Measurements from ENCODE around the gene PRRT1B.

Gene PRRT1B

GRCh38 chr9:131529597-131530545 lies 15.5 kb upstream of the PRRT1B start:
- peaks cover 15% of the 10 kb centered on the region for H3K36me3 ChIP-seq (replicated peaks)

GRCh38 chr9:131530546-131530919 lies 14.8 kb upstream of the PRRT1B start:
- Histone ChIP-seq H3K36me3 (replicated peaks) (peaks cover 15% of the 10 kb centered on the region), H3K27ac (no peak overlapping the region), H3K27me3 (replicated peaks) (no peaks in the 10 kb centered on the region), H3K4me3 (ENCODE audit: low read depth, low read length) (peak overlapping the region; percentile 74)
- TF ChIP-seq CTCF (IDR thresholded peaks at IDR 0.05; ENCODE audit: low read depth, low read length, missing control alignments), result peak; percentile 59
- DNase-seq, result peak; percentile 14
- in situ Hi-C loops (cut with HindIII; ENCODE audit: low pct_ligation_motif_present, low sequenced_read_pairs), result no loop called here

More at GRCh38 chr9:131529597-131530545, 15.5 kb upstream of the PRRT1B start:
- TF ChIP-seq CTCF (IDR thresholded peaks at IDR 0.05; ENCODE audit: low read depth, low read length, missing control alignments), result no peak
- peak overlapping the region; percentile 74 for H3K4me3 ChIP-seq (ENCODE audit: low read depth, low read length)
- no peaks in the 10 kb centered on the region for H3K27me3 ChIP-seq (replicated peaks)
- in situ Hi-C loops (cut with HindIII; ENCODE audit: low pct_ligation_motif_present, low sequenced_read_pairs), result no loop called here
- no peak overlapping the region for H3K27ac ChIP-seq
- no peak for DNase-seq

GRCh38 chr9:131530920-131531832 lies 14.1 kb upstream of the PRRT1B start, which contains the start of gene UCK1:
Gene UCK1, minus strand, starts transcription at chr9:131531263. Its CDS starts 89 bp downstream, at chr9:131531174.
- in situ Hi-C loops (cut with HindIII; ENCODE audit: low pct_ligation_motif_present, low sequenced_read_pairs), result no loop called here
- Histone ChIP-seq H3K4me3 (ENCODE audit: low read depth, low read length) (peak within 1 kb of the TSS; percentile 74), H3K27me3 (replicated peaks) (no peaks in the 10 kb centered on the region), H3K36me3 (replicated peaks) (peaks cover 15% of the 10 kb centered on the region), H3K27ac (peak within 1 kb of the TSS; percentile 27)
- TF ChIP-seq CTCF (IDR thresholded peaks at IDR 0.05; ENCODE audit: low read depth, low read length, missing control alignments), result no peak
- peak; percentile 39 for DNase-seq

GRCh38 chr9:131534721-131535237 lies 10.5 kb upstream of the PRRT1B start:
- in situ Hi-C loops (cut with HindIII; ENCODE audit: low pct_ligation_motif_present, low sequenced_read_pairs), result no loop called here
- no peak for DNase-seq
- Histone ChIP-seq H3K36me3 (replicated peaks) (no peaks in the 10 kb centered on the region), H3K27ac (no peak overlapping the region), H3K4me3 (ENCODE audit: low read depth, low read length) (no peak overlapping the region), H3K27me3 (replicated peaks) (no peaks in the 10 kb centered on the region)
- TF ChIP-seq CTCF (IDR thresholded peaks at IDR 0.05; ENCODE audit: low read depth, low read length, missing control alignments), result no peak

- Histone ChIP-seq H3K27me3 (replicated peaks) (no peaks in the 10 kb centered on the region), H3K36me3 (replicated peaks) (no peaks in the 10 kb centered on the region), H3K4me3 (ENCODE audit: low read depth, low read length) (no peak overlapping the region), H3K27ac (no peak overlapping the region)
- in situ Hi-C loops (cut with HindIII; ENCODE audit: low pct_ligation_motif_present, low sequenced_read_pairs), result no loop called here
- no peak for DNase-seq
- no peak for TF ChIP-seq CTCF (IDR thresholded peaks at IDR 0.05; ENCODE audit: low read depth, low read length, missing control alignments)
Observed at GRCh38 chr9:131537946-131538345, 7.4 kb upstream of the PRRT1B start.

All from brain microvascular endothelial cell (primary cell).